Measurements from ENCODE around the gene OR51A7. TPM values are rescaled to one million over a fixed set of nuclear protein-coding genes. Genes with fewer than 3 reads are reported as not detected.
"Not testable (repeated sequence)": the region's sequence is repeated elsewhere in the genome, so short reads cannot be mapped to it uniquely, and the experiment has no call there.

OR51A7 gene, protein sequence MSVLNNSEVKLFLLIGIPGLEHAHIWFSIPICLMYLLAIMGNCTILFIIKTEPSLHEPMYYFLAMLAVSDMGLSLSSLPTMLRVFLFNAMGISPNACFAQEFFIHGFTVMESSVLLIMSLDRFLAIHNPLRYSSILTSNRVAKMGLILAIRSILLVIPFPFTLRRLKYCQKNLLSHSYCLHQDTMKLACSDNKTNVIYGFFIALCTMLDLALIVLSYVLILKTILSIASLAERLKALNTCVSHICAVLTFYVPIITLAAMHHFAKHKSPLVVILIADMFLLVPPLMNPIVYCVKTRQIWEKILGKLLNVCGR
- total RNA-seq (ENCODE audit: low replicate concordance) = not detected in 2 replicates
- long read RNA-seq = 0 reads

DNA sequence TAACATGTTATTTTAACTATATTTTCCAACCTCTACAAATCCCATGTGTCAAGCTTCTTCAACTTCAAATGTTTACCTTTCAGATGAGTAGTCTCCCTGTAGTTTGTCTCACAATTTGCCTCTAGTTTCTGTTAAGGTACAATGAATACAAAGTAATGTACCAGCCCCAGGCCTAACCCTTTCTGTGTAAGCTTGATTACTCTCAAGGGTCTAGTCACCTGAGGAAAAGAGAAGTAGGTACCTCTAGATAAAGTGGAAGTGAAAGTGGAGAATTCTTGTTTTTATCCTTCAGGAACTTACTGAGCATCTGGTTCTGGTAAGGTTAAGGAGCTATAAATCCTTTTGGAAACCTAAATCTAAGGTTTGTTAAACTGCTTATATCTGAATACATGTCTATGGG is at the start of gene OR51A7:
TSS of gene OR51A7 (plus strand) at position 300 of the 400 bp plus-strand sequence. CDS start 3,587 bp downstream, outside the sequence.
- Mint-ChIP-seq H3K27me3 (no peaks in the 10 kb centered on the region), H3K4me3 (no peak within 1 kb of the TSS), H3K9me3 (no peaks in the 10 kb centered on the region), H3K36me3 (no peaks in the 10 kb centered on the region), H3K4me1 (ENCODE audit: unreplicated experiment) (no peaks in the 10 kb centered on the region), H3K27ac (no peak within 1 kb of the TSS)
- TF ChIP-seq, protein P1, sequence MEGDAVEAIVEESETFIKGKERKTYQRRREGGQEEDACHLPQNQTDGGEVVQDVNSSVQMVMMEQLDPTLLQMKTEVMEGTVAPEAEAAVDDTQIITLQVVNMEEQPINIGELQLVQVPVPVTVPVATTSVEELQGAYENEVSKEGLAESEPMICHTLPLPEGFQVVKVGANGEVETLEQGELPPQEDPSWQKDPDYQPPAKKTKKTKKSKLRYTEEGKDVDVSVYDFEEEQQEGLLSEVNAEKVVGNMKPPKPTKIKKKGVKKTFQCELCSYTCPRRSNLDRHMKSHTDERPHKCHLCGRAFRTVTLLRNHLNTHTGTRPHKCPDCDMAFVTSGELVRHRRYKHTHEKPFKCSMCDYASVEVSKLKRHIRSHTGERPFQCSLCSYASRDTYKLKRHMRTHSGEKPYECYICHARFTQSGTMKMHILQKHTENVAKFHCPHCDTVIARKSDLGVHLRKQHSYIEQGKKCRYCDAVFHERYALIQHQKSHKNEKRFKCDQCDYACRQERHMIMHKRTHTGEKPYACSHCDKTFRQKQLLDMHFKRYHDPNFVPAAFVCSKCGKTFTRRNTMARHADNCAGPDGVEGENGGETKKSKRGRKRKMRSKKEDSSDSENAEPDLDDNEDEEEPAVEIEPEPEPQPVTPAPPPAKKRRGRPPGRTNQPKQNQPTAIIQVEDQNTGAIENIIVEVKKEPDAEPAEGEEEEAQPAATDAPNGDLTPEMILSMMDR (conservative IDR thresholded peaks at IDR 0.05) = no peak
- DNase-seq (ENCODE audit: extremely low spot score, unreplicated experiment) = no peak

DNA sequence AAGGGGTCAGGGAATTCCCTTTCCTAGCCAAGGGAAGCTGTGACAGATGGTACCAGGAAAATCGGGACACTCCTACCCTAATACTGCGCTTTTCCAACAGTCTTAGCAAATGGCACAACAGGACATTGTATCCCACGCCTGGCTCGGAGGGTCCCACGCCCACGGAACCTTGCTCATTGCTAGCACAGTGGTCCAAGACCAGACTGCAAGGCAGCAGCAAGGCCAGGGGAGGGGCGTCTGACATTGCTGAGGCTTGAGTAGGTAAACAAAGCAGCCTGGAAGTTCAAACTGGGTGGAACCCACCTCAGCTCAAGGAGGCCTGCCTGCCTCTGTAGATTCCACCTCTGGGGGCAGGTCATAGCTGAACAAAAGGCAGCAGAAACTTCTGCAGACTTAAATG is 49.3 kb upstream of the OR51A7 start:
- not testable (repeated sequence) for H3K36me3 Mint-ChIP-seq

DNA sequence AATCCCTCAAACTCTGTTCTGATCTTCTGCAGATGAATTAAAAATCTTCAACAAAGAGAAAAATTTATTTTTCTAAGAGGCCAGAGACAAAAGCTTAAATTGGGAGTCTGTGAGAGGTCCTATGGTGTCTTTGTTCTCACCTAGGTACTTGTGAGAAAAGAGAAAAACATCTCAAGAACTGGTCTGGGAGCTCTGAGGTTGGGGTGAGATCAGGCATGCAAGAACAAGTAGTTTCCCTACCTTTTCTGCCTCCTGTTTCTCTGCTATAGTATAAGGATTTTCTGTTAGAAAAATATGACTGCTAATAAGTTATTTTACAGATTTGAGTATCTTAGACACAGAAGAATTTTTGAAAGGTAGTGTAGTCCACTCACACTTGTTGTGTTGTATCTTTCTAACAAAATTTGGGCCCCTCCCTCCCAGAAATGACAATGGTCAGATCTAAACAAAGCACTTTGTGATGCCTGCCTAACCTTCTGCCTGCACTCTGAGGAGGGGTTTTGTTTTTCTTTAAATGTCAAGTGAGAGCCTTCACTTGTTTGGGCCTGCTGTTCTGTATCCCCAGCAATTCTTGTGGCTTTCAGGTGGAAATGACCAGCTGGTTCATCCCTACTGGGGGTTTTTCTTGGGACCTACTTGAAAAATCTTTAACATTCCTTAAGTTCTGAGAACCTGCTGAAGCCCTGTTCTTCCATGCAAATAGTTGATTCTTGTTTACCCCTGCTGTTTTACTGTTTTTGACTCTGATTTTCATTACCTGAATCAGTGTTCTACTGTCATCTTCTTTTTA is 40.9 kb upstream of the OR51A7 start:
- Mint-ChIP-seq H3K4me3 (no peak overlapping the region), H3K27me3 (no peaks in the 10 kb centered on the region), H3K36me3 (no peaks in the 10 kb centered on the region), H3K27ac (no peak overlapping the region), H3K4me1 (ENCODE audit: unreplicated experiment) (no peaks in the 10 kb centered on the region), H3K9me3 (no peaks in the 10 kb centered on the region)
- no peak for DNase-seq (ENCODE audit: extremely low spot score, unreplicated experiment)
- TF ChIP-seq, protein P1 (conservative IDR thresholded peaks at IDR 0.05) = no peak

More for the DNA sequence above, 49.3 kb upstream of the OR51A7 start:
- not testable (repeated sequence) for H3K4me1 Mint-ChIP-seq (ENCODE audit: unreplicated experiment); H3K9me3 Mint-ChIP-seq; H3K4me3 Mint-ChIP-seq; DNase-seq (ENCODE audit: extremely low spot score, unreplicated experiment); H3K27ac Mint-ChIP-seq; H3K27me3 Mint-ChIP-seq

DNA sequence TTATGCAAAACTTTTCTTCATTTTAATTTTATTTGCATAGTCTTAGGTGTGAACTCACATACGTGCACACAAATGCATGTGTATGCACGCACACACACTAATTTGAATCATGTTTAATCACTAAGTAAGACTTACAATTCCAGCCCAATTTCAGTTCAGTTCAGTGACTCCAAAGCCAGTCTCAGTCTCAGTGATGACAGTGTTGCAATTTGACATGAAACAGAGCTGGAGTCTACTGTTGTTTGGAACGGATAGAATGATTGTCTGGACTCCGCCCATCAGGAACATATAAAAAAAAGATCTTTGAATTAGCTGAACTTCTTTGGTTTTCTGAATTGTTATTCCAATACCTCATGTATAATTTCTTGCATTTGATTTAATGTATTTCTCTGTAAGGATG is 39.7 kb upstream of the OR51A7 start:
- Mint-ChIP-seq H3K27me3 (no peaks in the 10 kb centered on the region), H3K27ac (no peak overlapping the region), H3K4me3 (no peak overlapping the region), H3K9me3 (no peaks in the 10 kb centered on the region), H3K36me3 (no peaks in the 10 kb centered on the region), H3K4me1 (ENCODE audit: unreplicated experiment) (no peaks in the 10 kb centered on the region)
- TF ChIP-seq, protein P1 (conservative IDR thresholded peaks at IDR 0.05) = no peak
- DNase-seq (ENCODE audit: extremely low spot score, unreplicated experiment) = no peak

DNA sequence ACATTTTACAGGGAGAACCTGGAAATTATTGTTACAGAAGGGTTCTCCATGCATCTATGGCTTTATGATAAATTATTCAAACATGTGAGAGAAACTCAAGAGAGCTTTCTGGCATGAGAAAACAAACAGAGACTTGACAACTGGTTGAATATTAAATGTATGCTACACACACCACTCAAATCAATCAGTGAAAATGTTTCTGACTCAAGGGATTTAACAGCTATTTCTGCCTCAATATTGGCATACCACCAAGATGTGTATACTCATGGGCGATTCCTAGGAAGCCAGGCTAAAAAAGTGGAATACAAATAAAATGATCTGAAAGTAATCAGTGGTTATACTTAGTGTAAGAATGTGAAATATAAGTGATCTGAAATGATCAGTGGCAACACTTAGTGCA is 37.7 kb upstream of the OR51A7 start:
- Mint-ChIP-seq H3K9me3 (no peaks in the 10 kb centered on the region), H3K27ac (no peak overlapping the region)

More for the DNA sequence above, 37.7 kb upstream of the OR51A7 start:
- Mint-ChIP-seq H3K4me1 (ENCODE audit: unreplicated experiment) (no peaks in the 10 kb centered on the region), H3K27me3 (no peaks in the 10 kb centered on the region), H3K36me3 (no peaks in the 10 kb centered on the region), H3K4me3 (no peak overlapping the region)
- DNase-seq (ENCODE audit: extremely low spot score, unreplicated experiment) = no peak
- TF ChIP-seq, protein P1 (conservative IDR thresholded peaks at IDR 0.05) = no peak
